ENCODE results near the gene TMPRSS9.

DNA sequence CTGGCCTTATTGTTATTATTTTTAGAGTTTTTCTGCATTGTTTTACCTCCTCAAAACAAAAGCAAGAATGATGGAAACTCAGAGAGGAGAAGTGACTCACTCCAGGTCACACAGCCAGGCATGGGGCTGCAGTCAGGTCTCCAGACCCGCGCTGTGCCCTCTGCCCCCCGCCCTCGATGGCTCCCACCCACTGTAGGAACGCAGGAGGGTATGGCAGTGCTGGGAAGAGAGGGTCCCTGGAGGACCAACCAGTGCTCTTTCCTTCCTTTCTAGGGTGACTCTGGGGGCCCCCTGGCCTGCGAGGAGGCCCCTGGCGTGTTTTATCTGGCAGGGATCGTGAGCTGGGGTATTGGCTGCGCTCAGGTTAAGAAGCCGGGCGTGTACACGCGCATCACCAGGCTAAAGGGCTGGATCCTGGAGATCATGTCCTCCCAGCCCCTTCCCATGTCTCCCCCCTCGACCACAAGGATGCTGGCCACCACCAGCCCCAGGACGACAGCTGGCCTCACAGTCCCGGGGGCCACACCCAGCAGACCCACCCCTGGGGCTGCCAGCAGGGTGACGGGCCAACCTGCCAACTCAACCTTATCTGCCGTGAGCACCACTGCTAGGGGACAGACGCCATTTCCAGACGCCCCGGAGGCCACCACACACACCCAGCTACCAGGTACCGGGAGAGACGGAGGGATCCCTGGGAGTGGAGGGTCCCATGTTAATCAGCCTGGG lies 61.7 kb downstream of the TMPRSS9 start:
- no peak for TF ChIP-seq CTCF (optimal IDR thresholded peaks at IDR 0.05 in 1 of 3, IDR thresholded peaks at IDR 0.05 in 1 of 3, conservative IDR thresholded peaks at IDR 0.05 in 1 of 3; ENCODE audit: extremely low read depth in 1 of 3, insufficient read depth in 2 of 3, low read length in 3 of 3)
- TF ChIP-seq EZH2 (IDR thresholded peaks at IDR 0.05; ENCODE audit: low read length): no peak
